Type B pancreatic cell (in vitro differentiated cells): ENCODE data around the gene PHF12. TPM values are rescaled to one million over a fixed set of nuclear protein-coding genes. Genes with fewer than 3 reads are reported as not detected.
"Not testable (repeated sequence)": the region's sequence is repeated elsewhere in the genome, so short reads cannot be mapped to it uniquely, and the experiment has no call there.

Experiments used
- DNase-seq: peaks from one replicate; pipeline ENCODE4 v3.0.0; 2021; ENCODE audit warnings: mixed read lengths; ENCODE audit not compliant: unreplicated experiment; ENCODE audit errors: extremely low spot score
- H3K27ac Mint-ChIP-seq: 2 replicates; pipeline ENCODE4 v1.8.0; 2021; ENCODE audit warnings: mild to moderate bottlenecking, mixed read lengths
- H3K27me3 Mint-ChIP-seq: 2 replicates; pipeline ENCODE4 v1.8.0; 2021; ENCODE audit warnings: mixed read lengths
- H3K36me3 Mint-ChIP-seq: 2 replicates; pipeline ENCODE4 v1.8.0; 2021; ENCODE audit warnings: mixed read lengths
- H3K4me1 Mint-ChIP-seq: one replicate; pipeline ENCODE4 v1.8.0; 2021; ENCODE audit warnings: mixed read lengths; ENCODE audit not compliant: unreplicated experiment
- H3K4me3 Mint-ChIP-seq: 2 replicates; pipeline ENCODE4 v1.8.0; 2021; ENCODE audit warnings: mild to moderate bottlenecking, mixed read lengths
- H3K9me3 Mint-ChIP-seq: 2 replicates; pipeline ENCODE4 v1.8.0; 2021; ENCODE audit warnings: mixed read lengths
- CTCF ChIP-seq: fragments of 200-600 bp; sonication (generic); conservative IDR thresholded peaks from 2 replicates; pipeline ENCODE4 v1.5.0; 2021; ENCODE audit warnings: antibody characterized with exemption, mild to moderate bottlenecking
- total RNA-seq: library from RNA; stranded (reverse); gene quantifications from 2 replicates; pipeline ENCODE4 v1.2.1, GENCODE V29; 2021; ENCODE audit warnings: low replicate concordance

PHF12 gene
- total RNA-seq, 1 donor from 2014 or later = 58.0 TPM

DNA sequence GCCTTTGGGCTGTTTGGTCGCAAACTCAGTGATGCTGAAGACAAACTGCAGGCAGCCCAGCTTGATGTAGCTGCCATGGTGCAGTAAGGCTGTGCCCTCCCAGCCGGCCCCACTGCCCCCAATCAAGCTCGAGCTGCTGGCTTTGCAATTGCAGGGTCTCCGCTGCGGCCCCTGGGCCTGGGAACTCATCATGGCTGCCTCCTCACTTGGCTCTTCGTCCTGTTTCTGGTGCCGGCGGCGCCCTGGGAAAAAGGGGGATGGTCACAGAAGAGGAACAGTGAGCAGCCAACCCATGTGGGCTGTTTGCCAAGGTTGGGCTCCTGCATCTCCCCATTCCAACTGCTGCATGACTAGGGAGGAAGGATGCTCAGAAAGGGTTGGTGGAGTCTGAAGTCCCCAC is 45.0 kb downstream of the PHF12 start:
- Mint-ChIP-seq H3K4me1 (peaks cover 20% of the 10 kb centered on the region), H3K27me3 (no peaks in the 10 kb centered on the region), H3K27ac (peak overlapping the region; percentile 86), H3K4me3 (no peak overlapping the region), H3K9me3 (no peaks in the 10 kb centered on the region), H3K36me3 (peaks cover 9% of the 10 kb centered on the region)
- no peak for TF ChIP-seq CTCF
- DNase-seq = no peak

GRCh38 chr17:28904800-28905199 is 46.5 kb downstream of the PHF12 start:
- DNase-seq = no peak
- H3K27ac Mint-ChIP-seq = peak overlapping the region; percentile 93
- no peaks in the 10 kb centered on the region for H3K27me3 Mint-ChIP-seq
- peaks cover 20% of the 10 kb centered on the region for H3K4me1 Mint-ChIP-seq
- peaks cover 13% of the 10 kb centered on the region for H3K36me3 Mint-ChIP-seq
- H3K9me3 Mint-ChIP-seq = no peaks in the 10 kb centered on the region
- H3K4me3 Mint-ChIP-seq = no peak overlapping the region
- TF ChIP-seq CTCF = no peak

GRCh38 chr17:28903546-28903841 is 47.8 kb downstream of the PHF12 start:
- DNase-seq, H3K36me3 Mint-ChIP-seq: not testable (repeated sequence)
- peak overlapping the region; percentile 93 for H3K27ac Mint-ChIP-seq

DNA sequence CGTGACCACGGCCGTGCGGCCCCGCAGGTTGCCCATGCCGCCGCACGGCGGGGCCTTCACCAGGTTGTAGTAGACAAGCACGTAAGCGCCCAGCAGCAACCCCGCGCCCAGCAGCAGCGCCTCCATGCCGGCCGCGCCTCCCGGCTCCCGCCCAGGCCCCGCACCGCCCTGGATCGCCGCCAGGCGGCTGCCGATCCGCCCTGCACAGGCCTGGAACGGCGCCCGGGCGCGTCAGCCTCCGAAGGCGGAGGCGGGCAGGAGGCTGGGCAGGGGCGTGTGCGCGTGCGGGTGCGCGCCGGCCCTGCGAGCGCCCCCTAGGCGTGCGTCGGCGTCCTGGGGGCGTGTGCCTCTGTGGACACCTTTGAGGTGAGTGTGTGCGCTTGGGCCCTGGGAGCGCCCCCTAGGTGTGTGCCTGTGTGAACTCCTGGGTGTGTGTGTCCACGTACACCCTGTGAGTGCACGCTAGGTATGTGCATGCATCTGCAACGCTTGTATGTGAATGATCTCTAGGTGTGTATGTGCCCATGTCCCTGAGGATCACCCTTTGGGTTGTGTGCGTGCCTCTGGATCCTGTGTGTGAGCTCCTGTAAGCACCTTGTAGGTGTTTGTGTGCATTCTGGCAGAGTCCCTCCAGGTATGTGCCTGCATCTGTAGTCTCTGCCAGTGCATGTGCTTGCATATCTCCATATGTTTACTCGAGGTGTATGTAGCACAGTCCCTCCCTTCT is 48.3 kb downstream of the PHF12 start, which contains the start of gene DHRS13:
DHRS13 (minus strand) TSS at position 261 of the 727 bp plus-strand sequence; CDS start at position 126, 135 bp downstream.
- TF ChIP-seq CTCF = peak; percentile 97
- Mint-ChIP-seq H3K4me3 (peak within 1 kb of the TSS; percentile 86), H3K4me1 (peaks cover 22% of the 10 kb centered on the region), H3K36me3 (peaks cover 9% of the 10 kb centered on the region), H3K27ac (peak within 1 kb of the TSS; percentile 93), H3K9me3 (no peaks in the 10 kb centered on the region), H3K27me3 (no peaks in the 10 kb centered on the region)
- DNase-seq = peak; percentile 98

More at GRCh38 chr17:28903546-28903841, 47.8 kb downstream of the PHF12 start:
- not testable (repeated sequence) for H3K27me3 Mint-ChIP-seq, H3K9me3 Mint-ChIP-seq
- H3K4me1 Mint-ChIP-seq = peaks cover 20% of the 10 kb centered on the region
- peak overlapping the region; percentile 83 for H3K4me3 Mint-ChIP-seq

DNA sequence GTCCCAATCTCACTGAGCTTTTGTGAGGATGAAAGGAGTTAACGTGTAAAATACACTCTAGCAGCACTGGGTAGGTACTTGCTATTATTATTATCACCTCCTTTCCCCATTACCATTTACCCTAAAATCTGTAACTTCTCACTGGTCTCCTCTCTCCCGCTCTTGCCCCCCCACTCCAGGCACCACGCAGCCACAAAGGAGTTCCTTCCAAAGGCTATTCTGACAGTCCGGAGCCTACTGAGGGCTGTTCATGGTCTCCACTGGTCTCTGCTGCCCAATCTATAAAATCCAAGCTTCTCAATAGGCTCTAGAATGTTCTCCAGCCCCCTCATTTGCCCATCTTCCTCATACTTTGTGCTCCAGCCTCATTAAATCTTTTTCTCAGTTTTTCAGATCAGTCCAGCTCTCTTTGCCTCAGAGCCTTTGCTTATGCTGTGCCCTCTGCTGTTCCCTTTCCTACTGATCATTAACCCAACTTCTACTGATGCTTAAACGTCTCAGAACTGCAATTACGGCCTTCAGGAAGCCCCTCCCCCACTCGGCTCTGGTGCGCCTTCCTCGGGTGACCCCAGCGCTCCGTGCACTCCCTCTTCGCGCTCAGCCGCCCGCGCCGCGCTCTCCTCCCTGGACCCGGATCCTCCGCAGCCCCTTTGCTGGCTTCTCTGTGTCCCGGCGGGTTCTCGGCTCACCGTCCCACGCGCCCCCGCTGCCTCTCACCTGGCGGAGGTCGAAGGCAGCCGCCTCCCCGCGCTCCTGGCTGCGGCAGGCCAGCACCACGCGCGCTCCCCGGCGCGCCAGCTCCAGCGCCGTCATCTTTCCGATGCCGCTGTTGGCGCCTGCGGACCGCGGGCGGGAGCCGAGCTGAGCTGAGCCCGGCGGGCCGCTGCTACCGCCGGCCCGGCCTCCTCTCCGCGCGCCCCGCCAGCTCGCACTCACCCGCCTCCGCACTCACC is 49.2 kb downstream of the PHF12 start:
- peaks cover 27% of the 10 kb centered on the region for H3K4me1 Mint-ChIP-seq
- no peak for DNase-seq
- TF ChIP-seq CTCF = no peak
- peaks cover 9% of the 10 kb centered on the region for H3K36me3 Mint-ChIP-seq
- H3K27me3 Mint-ChIP-seq = no peaks in the 10 kb centered on the region
- H3K4me3 Mint-ChIP-seq = peak overlapping the region; percentile 86
- H3K27ac Mint-ChIP-seq = peak overlapping the region; percentile 74
- H3K9me3 Mint-ChIP-seq = no peaks in the 10 kb centered on the region
